ENCODE data around the gene FSTL1. TPM values are rescaled to one million over a fixed set of nuclear protein-coding genes. Genes with fewer than 3 reads are reported as not detected.

Gene FSTL1
- total RNA-seq, 1 donor from 2014 or later: 243 TPM

DNA sequence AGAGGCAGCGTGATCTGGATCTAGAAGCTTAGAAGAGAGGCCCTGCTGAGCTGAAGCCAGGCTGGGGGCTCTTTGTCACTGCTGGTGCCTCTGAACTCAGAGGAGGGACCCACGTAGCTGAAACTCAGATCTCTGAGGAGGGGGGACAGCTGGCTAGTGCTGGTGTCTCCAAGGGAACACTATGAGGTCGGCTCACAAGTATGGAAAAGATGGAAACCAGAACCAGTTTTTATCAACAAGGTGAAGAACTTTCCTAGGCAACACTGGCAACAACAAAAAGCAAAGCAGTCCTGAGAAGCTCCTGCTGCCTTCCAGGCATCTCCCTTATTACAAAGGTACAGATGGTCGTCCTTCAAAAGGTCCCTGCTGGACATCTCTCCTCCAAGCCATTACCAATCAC is 27.0 kb upstream of the FSTL1 start:
- Histone ChIP-seq H3K4me3 (no peak overlapping the region), H3K4me1 (peaks cover 9% of the 10 kb centered on the region), H3K27me3 (ENCODE audit: low read depth) (no peaks in the 10 kb centered on the region), H3K36me3 (no peaks in the 10 kb centered on the region), H3K27ac (replicated peaks) (no peak overlapping the region), H3K9me3 (replicated peaks) (no peaks in the 10 kb centered on the region)
- intact Hi-C loops (cut with micrococcal nuclease): no loop called here
- no peak for DNase-seq
- TF ChIP-seq, protein P1, sequence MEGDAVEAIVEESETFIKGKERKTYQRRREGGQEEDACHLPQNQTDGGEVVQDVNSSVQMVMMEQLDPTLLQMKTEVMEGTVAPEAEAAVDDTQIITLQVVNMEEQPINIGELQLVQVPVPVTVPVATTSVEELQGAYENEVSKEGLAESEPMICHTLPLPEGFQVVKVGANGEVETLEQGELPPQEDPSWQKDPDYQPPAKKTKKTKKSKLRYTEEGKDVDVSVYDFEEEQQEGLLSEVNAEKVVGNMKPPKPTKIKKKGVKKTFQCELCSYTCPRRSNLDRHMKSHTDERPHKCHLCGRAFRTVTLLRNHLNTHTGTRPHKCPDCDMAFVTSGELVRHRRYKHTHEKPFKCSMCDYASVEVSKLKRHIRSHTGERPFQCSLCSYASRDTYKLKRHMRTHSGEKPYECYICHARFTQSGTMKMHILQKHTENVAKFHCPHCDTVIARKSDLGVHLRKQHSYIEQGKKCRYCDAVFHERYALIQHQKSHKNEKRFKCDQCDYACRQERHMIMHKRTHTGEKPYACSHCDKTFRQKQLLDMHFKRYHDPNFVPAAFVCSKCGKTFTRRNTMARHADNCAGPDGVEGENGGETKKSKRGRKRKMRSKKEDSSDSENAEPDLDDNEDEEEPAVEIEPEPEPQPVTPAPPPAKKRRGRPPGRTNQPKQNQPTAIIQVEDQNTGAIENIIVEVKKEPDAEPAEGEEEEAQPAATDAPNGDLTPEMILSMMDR (IDR thresholded peaks at IDR 0.05; ENCODE audit: borderline replicate concordance): no peak

DNA sequence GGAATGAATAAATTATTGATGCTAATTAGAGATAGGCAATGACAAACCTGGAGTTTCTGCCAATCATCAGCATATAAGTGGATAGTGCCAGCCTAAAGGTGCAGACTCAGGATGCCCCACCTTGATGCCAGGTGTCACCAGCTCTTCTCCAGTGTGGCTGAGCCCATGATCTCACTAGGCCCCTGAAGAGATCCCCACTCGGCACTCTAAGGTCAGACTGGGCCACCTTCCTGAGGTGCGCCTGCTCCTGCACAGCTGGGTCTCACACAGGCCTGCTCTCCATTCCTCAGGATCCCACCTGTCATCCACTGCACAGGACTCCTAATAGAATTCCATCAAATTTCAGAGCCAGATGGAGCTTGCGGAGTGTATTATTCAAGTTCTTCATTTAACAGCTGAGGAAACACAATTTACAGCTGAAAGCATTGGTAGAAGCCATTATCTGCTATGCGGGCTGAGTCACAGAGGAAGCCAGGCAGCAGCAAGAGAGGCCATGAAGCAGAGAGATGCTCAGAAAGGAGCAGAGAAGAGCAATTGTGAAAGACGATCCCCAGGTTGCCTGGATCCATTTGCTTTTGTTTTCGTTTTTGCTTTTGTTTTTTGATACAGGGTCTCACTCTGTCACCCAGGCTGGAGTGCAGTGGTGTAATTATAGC is 25.1 kb upstream of the FSTL1 start:
- Histone ChIP-seq H3K27ac (replicated peaks) (no peak overlapping the region), H3K27me3 (ENCODE audit: low read depth) (no peaks in the 10 kb centered on the region), H3K4me1 (peaks cover 18% of the 10 kb centered on the region), H3K36me3 (no peaks in the 10 kb centered on the region), H3K4me3 (no peak overlapping the region), H3K9me3 (replicated peaks) (no peaks in the 10 kb centered on the region)
- DNase-seq: no peak
- intact Hi-C loops (cut with micrococcal nuclease): no loop called here
- TF ChIP-seq, protein P1 (IDR thresholded peaks at IDR 0.05; ENCODE audit: borderline replicate concordance): no peak

DNA sequence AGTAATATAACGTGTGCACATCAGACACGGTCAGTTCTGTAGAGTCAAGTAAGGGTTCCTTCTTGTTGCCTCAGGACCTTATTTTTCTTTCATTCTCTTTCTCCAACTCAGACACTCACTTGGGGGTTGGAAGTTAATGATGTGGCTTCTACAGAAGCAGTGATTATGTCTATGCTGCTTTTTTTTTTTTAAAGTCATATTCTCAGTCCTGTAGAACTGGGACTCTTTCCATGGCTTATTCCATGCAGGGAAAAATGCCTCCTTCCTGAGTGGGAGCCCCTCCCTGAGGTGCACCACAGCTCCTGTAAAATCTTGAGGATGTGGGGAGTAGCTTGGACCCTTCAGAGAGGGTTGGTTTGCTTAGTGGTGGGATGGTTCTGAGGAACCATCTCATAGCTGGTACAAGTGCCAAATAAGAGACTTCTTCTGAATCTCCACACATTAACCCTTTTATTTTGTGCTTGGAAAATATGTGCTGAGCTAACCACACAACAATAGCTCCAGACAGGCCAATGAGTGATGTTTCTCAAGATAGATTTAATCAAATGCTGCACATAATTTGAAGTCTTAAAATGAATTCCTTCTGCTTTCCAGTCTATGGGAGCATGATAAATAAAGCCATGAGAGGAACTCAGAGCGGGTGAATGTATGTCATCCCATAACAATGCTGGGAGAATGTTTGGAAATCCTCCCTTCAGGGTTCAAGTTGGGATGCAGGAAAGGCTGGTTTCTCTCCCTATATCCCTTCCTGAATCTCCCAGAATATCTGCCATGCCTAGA is 23.3 kb upstream of the FSTL1 start:
- H3K36me3 ChIP-seq: no peaks in the 10 kb centered on the region
- H3K9me3 ChIP-seq (replicated peaks): no peaks in the 10 kb centered on the region
- H3K4me3 ChIP-seq: no peak overlapping the region
- peaks cover 34% of the 10 kb centered on the region for H3K4me1 ChIP-seq
- intact Hi-C loops (cut with micrococcal nuclease): no loop called here
- H3K27me3 ChIP-seq (ENCODE audit: low read depth): no peaks in the 10 kb centered on the region
- no peak overlapping the region for H3K27ac ChIP-seq (replicated peaks)
- TF ChIP-seq, protein P1 (IDR thresholded peaks at IDR 0.05; ENCODE audit: borderline replicate concordance): no peak
- no peak for DNase-seq

DNA sequence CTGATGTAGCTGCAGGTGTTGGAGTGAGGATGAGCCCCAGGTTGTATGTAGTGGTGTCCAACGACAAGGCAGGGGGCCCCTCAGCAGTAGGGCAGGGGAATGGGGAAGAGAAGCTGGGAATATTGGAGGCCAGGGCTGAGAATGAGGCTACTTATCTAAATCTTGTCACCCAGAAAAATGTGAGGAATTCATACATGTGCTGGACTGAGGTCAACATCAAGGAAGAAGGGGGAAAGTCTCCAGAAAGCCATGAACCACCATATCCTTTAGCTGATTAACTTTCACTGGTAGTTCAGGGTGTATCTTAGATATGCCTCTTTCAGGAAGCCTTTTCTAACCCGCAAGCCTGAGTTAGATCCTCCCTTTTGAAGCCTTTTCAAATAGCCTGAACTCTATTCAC is 22.6 kb upstream of the FSTL1 start:
- Histone ChIP-seq H3K27ac (replicated peaks) (no peak overlapping the region), H3K36me3 (no peaks in the 10 kb centered on the region), H3K27me3 (ENCODE audit: low read depth) (no peaks in the 10 kb centered on the region), H3K4me1 (peaks cover 35% of the 10 kb centered on the region), H3K4me3 (no peak overlapping the region), H3K9me3 (replicated peaks) (no peaks in the 10 kb centered on the region)
- intact Hi-C loops (cut with micrococcal nuclease): no loop called here
- TF ChIP-seq, protein P1 (IDR thresholded peaks at IDR 0.05; ENCODE audit: borderline replicate concordance): no peak
- DNase-seq: no peak

DNA sequence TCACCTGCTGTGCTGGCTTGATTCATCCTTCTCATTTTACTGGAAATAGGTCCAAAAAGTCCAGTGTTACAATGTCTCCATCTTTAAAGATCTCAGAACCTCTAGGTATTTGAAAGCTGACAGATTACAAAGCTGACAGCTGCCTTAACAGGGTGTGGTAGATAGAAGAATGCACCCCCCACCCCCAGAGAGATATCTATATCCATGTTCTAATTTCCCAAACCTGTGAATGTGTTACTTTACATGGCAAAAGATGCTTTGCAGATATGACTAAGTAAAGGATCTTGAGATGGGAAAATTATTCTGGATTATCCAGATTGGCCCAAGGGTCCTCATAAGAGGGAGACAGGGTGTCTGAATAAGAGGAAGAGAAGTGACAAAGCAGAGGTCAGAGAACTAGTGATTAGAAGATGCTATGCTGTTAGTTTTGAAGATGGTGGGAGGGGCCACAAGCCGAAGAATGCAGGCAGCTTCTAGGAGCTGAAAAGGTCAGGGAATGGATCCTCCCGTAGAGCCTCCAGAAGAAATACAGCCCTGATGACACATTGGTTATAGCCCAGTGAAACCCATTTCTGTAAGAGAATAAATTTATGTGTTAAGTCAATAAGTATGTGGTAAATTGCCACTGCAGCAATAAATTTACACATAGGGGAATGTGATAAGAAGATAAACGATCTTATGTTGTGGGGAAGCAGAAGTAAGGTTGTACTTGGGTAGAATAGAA is 21.5 kb upstream of the FSTL1 start:
- H3K4me3 ChIP-seq: no peak overlapping the region
- intact Hi-C loops (cut with micrococcal nuclease): no loop called here
- H3K9me3 ChIP-seq (replicated peaks): no peaks in the 10 kb centered on the region
- no peak for DNase-seq
- TF ChIP-seq, protein P1 (IDR thresholded peaks at IDR 0.05; ENCODE audit: borderline replicate concordance): no peak
- H3K4me1 ChIP-seq: peaks cover 26% of the 10 kb centered on the region
- no peaks in the 10 kb centered on the region for H3K27me3 ChIP-seq (ENCODE audit: low read depth)
- H3K27ac ChIP-seq (replicated peaks): no peak overlapping the region
- no peaks in the 10 kb centered on the region for H3K36me3 ChIP-seq
